Measurements from ENCODE around the gene NR1H4. TPM values are rescaled to one million over a fixed set of nuclear protein-coding genes. Genes with fewer than 3 reads are reported as not detected.

NR1H4 gene
- total and polyA plus RNA-seq, 4 donors, result 33.5 to 106 (median 55.0) TPM

DNA sequence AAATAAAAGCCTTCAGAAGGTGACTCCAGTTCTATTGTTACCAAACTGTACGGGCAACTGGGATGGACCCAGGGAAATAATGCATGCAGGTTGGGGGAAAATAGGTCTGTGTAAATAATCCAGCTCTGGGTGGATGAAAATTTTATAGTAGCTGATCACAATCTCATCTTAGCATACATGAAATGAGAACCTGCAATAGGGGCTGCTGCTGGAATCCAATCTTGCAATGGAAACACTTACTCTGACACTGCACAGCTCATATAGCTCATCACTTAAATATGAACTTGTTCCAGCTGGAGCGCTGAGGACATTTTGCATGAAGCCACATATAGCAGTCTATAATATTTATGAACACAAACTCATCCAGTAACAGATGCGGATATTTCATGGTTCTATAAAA lies 59.7 kb downstream of the NR1H4 start:
- DNase-seq (ENCODE audit: low spot score), result no peak
- Histone ChIP-seq H3K4me1 (ENCODE audit: control insufficient read depth in 4 of 4, insufficient read depth in 4 of 4, low read length in 3 of 4) (peaks cover 4 to 24% (median 9%) of the 10 kb centered on the region in 4 donors), H3K9ac (ENCODE audit: low read depth in 1 of 2, low read length in 2 of 2) (no peak overlapping the region), H3K36me3 (ENCODE audit: control insufficient read depth in 4 of 4, insufficient read depth in 3 of 4, low read depth in 1 of 4, low read length in 3 of 4) (peaks cover 6 to 66% (median 35%) of the 10 kb centered on the region in 4 donors), H3K27me3 (ENCODE audit: control insufficient read depth in 4 of 4, insufficient read depth in 4 of 4, low read length in 3 of 4) (no peaks in the 10 kb centered on the region), H3K9me3 (ENCODE audit: control insufficient read depth in 4 of 4, low read length in 3 of 4) (no peaks in the 10 kb centered on the region), H3K4me3 (ENCODE audit: low read depth in 1 of 3, low read length in 3 of 3) (no peak overlapping the region), H3K27ac (ENCODE audit: low read depth in 1 of 2, low read length in 2 of 2) (no peak overlapping the region)
- WGBS, result 83% methylated on average over 3 of the region's 3 CpGs
- TF ChIP-seq FOXA1 (IDR thresholded peaks at IDR 0.05), result no peak
- no peak for TF ChIP-seq HNF4G (IDR thresholded peaks at IDR 0.05)
- no peak for TF ChIP-seq EGR1 (IDR thresholded peaks at IDR 0.05; ENCODE audit: low read depth in 2 of 2)
- TF ChIP-seq ZBTB33 (IDR thresholded peaks at IDR 0.05), result no peak
- no peak for TF ChIP-seq REST (IDR thresholded peaks at IDR 0.05)
- TF ChIP-seq NR2F2 (IDR thresholded peaks at IDR 0.05), result no peak
- TF ChIP-seq GABPA (IDR thresholded peaks at IDR 0.05 in 1 of 2, conservative IDR thresholded peaks at IDR 0.05 in 1 of 2), result no peak
- no peak for TF ChIP-seq JUND (IDR thresholded peaks at IDR 0.05)
- TF ChIP-seq FOXA2 (IDR thresholded peaks at IDR 0.05), result no peak
- no peak for TF ChIP-seq YY1 (IDR thresholded peaks at IDR 0.05)
- TF ChIP-seq SP1 (IDR thresholded peaks at IDR 0.05), result no peak
- no peak for TF ChIP-seq TAF1 (conservative IDR thresholded peaks at IDR 0.05)
- TF ChIP-seq HNF4A (conservative IDR thresholded peaks at IDR 0.05), result no peak
- TF ChIP-seq MAX (IDR thresholded peaks at IDR 0.05), result no peak
- TF ChIP-seq RXRA (IDR thresholded peaks at IDR 0.05), result no peak
- no peak for TF ChIP-seq RAD21 (IDR thresholded peaks at IDR 0.05)

DNA sequence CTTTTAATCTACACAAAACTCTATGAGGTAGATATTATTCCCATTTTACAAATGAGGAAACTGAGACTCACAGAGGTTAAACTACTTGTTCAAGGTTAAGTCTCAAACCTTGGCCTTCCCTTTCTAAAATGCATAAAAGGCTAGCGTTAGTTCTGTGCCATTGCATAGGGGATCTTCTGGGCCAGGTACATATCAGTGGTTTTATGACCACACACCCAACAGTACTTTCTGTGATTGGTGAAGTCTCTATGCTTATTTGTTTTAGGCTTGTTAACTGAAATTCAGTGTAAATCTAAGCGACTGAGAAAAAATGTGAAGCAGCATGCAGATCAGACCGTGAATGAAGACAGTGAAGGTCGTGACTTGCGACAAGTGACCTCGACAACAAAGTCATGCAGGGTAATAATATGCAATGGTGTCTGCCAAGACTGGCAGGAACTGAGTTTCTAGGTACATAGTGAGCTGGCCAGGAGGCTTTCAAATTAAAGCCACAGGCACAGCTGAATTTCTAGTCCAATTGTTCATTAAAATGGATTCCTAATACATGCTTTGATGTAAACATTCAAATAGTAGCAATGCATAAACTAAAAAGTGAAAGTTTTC lies 61.1 kb downstream of the NR1H4 start:
- 26% methylated on average over 6 of the region's 6 CpGs for WGBS
- H3K9me3 ChIP-seq (ENCODE audit: control insufficient read depth in 4 of 4, low read length in 3 of 4), result no peaks in the 10 kb centered on the region
- H3K27me3 ChIP-seq (ENCODE audit: control insufficient read depth in 4 of 4, insufficient read depth in 4 of 4, low read length in 3 of 4), result no peaks in the 10 kb centered on the region
- no peak overlapping the region for H3K4me3 ChIP-seq (ENCODE audit: low read depth in 1 of 3, low read length in 3 of 3)
- H3K9ac ChIP-seq (ENCODE audit: low read depth in 1 of 2, low read length in 2 of 2), result peak overlapping the region in 1 of 2 donors; percentile 11
- H3K27ac ChIP-seq (ENCODE audit: low read depth in 1 of 2, low read length in 2 of 2), result no peak overlapping the region
- no peak for DNase-seq (ENCODE audit: low spot score)
- peaks cover 4 to 19% (median 6%) of the 10 kb centered on the region in 4 donors for H3K4me1 ChIP-seq (ENCODE audit: control insufficient read depth in 4 of 4, insufficient read depth in 4 of 4, low read length in 3 of 4)
- TF ChIP-seq NR2F2 (IDR thresholded peaks at IDR 0.05) (no peak), TAF1 (conservative IDR thresholded peaks at IDR 0.05) (no peak), FOXA1 (IDR thresholded peaks at IDR 0.05) (no peak), SP1 (IDR thresholded peaks at IDR 0.05) (no peak), RAD21 (IDR thresholded peaks at IDR 0.05) (no peak), ZBTB33 (IDR thresholded peaks at IDR 0.05) (no peak), HNF4A (conservative IDR thresholded peaks at IDR 0.05) (peak in 1 of 2 donors; percentile 17), YY1 (IDR thresholded peaks at IDR 0.05) (no peak), JUND (IDR thresholded peaks at IDR 0.05) (no peak), FOXA2 (IDR thresholded peaks at IDR 0.05) (no peak), RXRA (IDR thresholded peaks at IDR 0.05) (peak; percentile 10 to 38)
- TF ChIP-seq, protein P1, sequence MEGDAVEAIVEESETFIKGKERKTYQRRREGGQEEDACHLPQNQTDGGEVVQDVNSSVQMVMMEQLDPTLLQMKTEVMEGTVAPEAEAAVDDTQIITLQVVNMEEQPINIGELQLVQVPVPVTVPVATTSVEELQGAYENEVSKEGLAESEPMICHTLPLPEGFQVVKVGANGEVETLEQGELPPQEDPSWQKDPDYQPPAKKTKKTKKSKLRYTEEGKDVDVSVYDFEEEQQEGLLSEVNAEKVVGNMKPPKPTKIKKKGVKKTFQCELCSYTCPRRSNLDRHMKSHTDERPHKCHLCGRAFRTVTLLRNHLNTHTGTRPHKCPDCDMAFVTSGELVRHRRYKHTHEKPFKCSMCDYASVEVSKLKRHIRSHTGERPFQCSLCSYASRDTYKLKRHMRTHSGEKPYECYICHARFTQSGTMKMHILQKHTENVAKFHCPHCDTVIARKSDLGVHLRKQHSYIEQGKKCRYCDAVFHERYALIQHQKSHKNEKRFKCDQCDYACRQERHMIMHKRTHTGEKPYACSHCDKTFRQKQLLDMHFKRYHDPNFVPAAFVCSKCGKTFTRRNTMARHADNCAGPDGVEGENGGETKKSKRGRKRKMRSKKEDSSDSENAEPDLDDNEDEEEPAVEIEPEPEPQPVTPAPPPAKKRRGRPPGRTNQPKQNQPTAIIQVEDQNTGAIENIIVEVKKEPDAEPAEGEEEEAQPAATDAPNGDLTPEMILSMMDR (IDR thresholded peaks at IDR 0.05; ENCODE audit: low read depth, low read length, missing input control), result no peak
- peaks cover 6 to 67% (median 40%) of the 10 kb centered on the region in 4 donors for H3K36me3 ChIP-seq (ENCODE audit: control insufficient read depth in 4 of 4, insufficient read depth in 3 of 4, low read depth in 1 of 4, low read length in 3 of 4)
